HL-60/S4 (cell line): ENCODE measurements around the gene SPPL2A.

ENCODE experiments used
- in situ Hi-C: fragments of 300-500 bp; cut with MboI; formaldehyde crosslinking; loops from 2 replicates; pipeline ENCODE4 v1.14.3; 2022; ENCODE audit warnings: low sequenced_read_pairs

The SPPL2A gene

GRCh38 chr15:50774450-50774849 lies 8.9 kb upstream of the SPPL2A start:
- in situ Hi-C loops: no loop called here

- in situ Hi-C loops: no loop called here
These were observed 7.9 kb upstream of the SPPL2A start for GRCh38 chr15:50773389-50773788.

- in situ Hi-C loops: no loop called here
These were observed 1.9 kb upstream of the SPPL2A start for GRCh38 chr15:50767332-50767861.

GRCh38 chr15:50764461-50765194 lies 878 bp downstream of the SPPL2A start:
- in situ Hi-C loops: no loop called here

GRCh38 chr15:50758712-50759205 lies 6.7 kb downstream of the SPPL2A start:
- in situ Hi-C loops: no loop called here

GRCh38 chr15:50753463-50753862 lies 12.0 kb downstream of the SPPL2A start:
- in situ Hi-C loops: no loop called here

- in situ Hi-C loops: no loop called here
These were observed 14.1 kb downstream of the SPPL2A start for GRCh38 chr15:50751394-50751793.

- in situ Hi-C loops: no loop called here
These were observed 15.2 kb downstream of the SPPL2A start for GRCh38 chr15:50750227-50750705.

- in situ Hi-C loops: no loop called here
These were observed 18.0 kb downstream of the SPPL2A start for GRCh38 chr15:50747523-50747922.

GRCh38 chr15:50744601-50745000 lies 20.9 kb downstream of the SPPL2A start:
- in situ Hi-C loops: no loop called here

GRCh38 chr15:50740955-50741354 lies 24.6 kb downstream of the SPPL2A start:
- in situ Hi-C loops: no loop called here

- in situ Hi-C loops: no loop called here
These were observed 28.7 kb downstream of the SPPL2A start for GRCh38 chr15:50736823-50737222.

- in situ Hi-C loops: no loop called here
These were observed 30.4 kb downstream of the SPPL2A start for GRCh38 chr15:50735156-50735555.

- in situ Hi-C loops: no loop called here
These were observed 39.2 kb downstream of the SPPL2A start for GRCh38 chr15:50726315-50726714.

GRCh38 chr15:50718700-50719125 lies 46.8 kb downstream of the SPPL2A start:
- in situ Hi-C loops: no loop called here

- in situ Hi-C loops: no loop called here
These were observed 53.5 kb downstream of the SPPL2A start for GRCh38 chr15:50712018-50712417.

GRCh38 chr15:50710585-50710984 lies 54.9 kb downstream of the SPPL2A start:
- in situ Hi-C loops: no loop called here

GRCh38 chr15:50707878-50708427 lies 57.6 kb downstream of the SPPL2A start:
- in situ Hi-C loops: no loop called here

- in situ Hi-C loops: no loop called here
These were observed 62.7 kb downstream of the SPPL2A start for GRCh38 chr15:50702762-50703334.

- in situ Hi-C loops: no loop called here
These were observed 67.4 kb downstream of the SPPL2A start for GRCh38 chr15:50698101-50698500.

- in situ Hi-C loops: no loop called here
These were observed 68.3 kb downstream of the SPPL2A start for GRCh38 chr15:50697109-50697797.
